GM23338 (cell line): ENCODE measurements around the gene PODN. TPM values are rescaled to one million over a fixed set of nuclear protein-coding genes. Genes with fewer than 3 reads are reported as not detected.

Experiments used
- ATAC-seq: fragments of 200-7000 bp; cut with Tn5 transposase; 3 replicates; pipeline ENCODE4 v1.9.1; 2020
- DNase-seq: peaks from one replicate; pipeline ENCODE4 v3.0.0-alpha.2; 2015; ENCODE audit warnings: low spot score
- H2AFZ ChIP-seq: fragments of 200-600 bp; sonication (generic); 2 replicates; pipeline ENCODE4 v1.8.0; 2016; ENCODE audit warnings: antibody characterized with exemption, mild to moderate bottlenecking, moderate library complexity
- H3F3A ChIP-seq: fragments of 200-600 bp; sonication (generic); replicated peaks from 2 replicates; pipeline ENCODE4 v1.8.0; 2017; ENCODE audit warnings: antibody characterized with exemption, mixed run types, low read depth
- H3K27ac ChIP-seq: fragments of 200-600 bp; sonication (generic); 2 replicates; pipeline ENCODE4 v1.6.1; 2016; ENCODE audit warnings: low read depth
- H3K27me3 ChIP-seq: fragments of 200-600 bp; sonication (generic); 2 replicates; pipeline ENCODE4 v1.8.0; 2016; ENCODE audit warnings: mild to moderate bottlenecking, mixed run types, moderate library complexity; ENCODE audit not compliant: insufficient read depth
- H3K36me3 ChIP-seq: fragments of 200-600 bp; sonication (generic); 2 replicates; pipeline ENCODE4 v1.8.0; 2016; ENCODE audit warnings: mild to moderate bottlenecking; ENCODE audit not compliant: insufficient read depth
- H3K4me1 ChIP-seq: fragments of 200-600 bp; sonication (generic); 2 replicates; pipeline ENCODE4 v1.8.0; 2016; ENCODE audit warnings: mild to moderate bottlenecking, moderate library complexity; ENCODE audit not compliant: insufficient read depth
- H3K4me2 ChIP-seq: fragments of 200-600 bp; sonication (generic); 2 replicates; pipeline ENCODE4 v1.7.1; 2017; ENCODE audit warnings: mixed run types
- H3K4me3 ChIP-seq: fragments of 200-600 bp; sonication (generic); 2 replicates; pipeline ENCODE4 v1.6.1; 2016; ENCODE audit warnings: mixed run types
- H3K79me2 ChIP-seq: fragments of 200-600 bp; sonication (generic); replicated peaks from 2 replicates; pipeline ENCODE4 v1.8.0; 2017; ENCODE audit warnings: mild to moderate bottlenecking; ENCODE audit not compliant: insufficient read depth
- H3K9me2 ChIP-seq: fragments of 200-600 bp; sonication (generic); 2 replicates; pipeline ENCODE4 v1.8.0; 2017; ENCODE audit not compliant: insufficient read depth
- H4K20me1 ChIP-seq: fragments of 200-600 bp; sonication (generic); replicated peaks from 2 replicates; pipeline ENCODE4 v1.8.0; 2017; ENCODE audit warnings: mild to moderate bottlenecking; ENCODE audit not compliant: insufficient read depth
- H3K27ac Mint-ChIP-seq: 2 replicates; pipeline ENCODE4 v1.8.0; 2020; ENCODE audit warnings: inconsistent platforms, mild to moderate bottlenecking, moderate library complexity, mixed read lengths
- H3K27me3 Mint-ChIP-seq: 3 replicates; pipeline ENCODE4 v1.8.0; 2022; ENCODE audit warnings: low read depth, mild to moderate bottlenecking, moderate library complexity, mixed read lengths, inconsistent platforms; ENCODE audit not compliant: insufficient read depth, poor library complexity
- H3K36me3 Mint-ChIP-seq: 3 replicates; pipeline ENCODE4 v1.8.0; 2021; ENCODE audit warnings: low read depth, mild to moderate bottlenecking, inconsistent platforms, moderate library complexity, mixed read lengths
- H3K4me1 Mint-ChIP-seq: 3 replicates; pipeline ENCODE4 v1.8.0; 2020; ENCODE audit warnings: mild to moderate bottlenecking, inconsistent platforms, mixed read lengths
- H3K4me3 Mint-ChIP-seq: 3 replicates; pipeline ENCODE4 v1.8.0; 2021; ENCODE audit warnings: moderate library complexity, mild to moderate bottlenecking, inconsistent platforms, mixed read lengths
- H3K9me3 Mint-ChIP-seq: 3 replicates; pipeline ENCODE4 v1.8.0; 2020; ENCODE audit warnings: moderate library complexity, mild to moderate bottlenecking, inconsistent platforms, mixed read lengths
- REST ChIP-seq: IDR thresholded peaks from one replicate; pipeline ENCODE4 v1.6.1; 2018; ENCODE audit warnings: antibody characterized with exemption; ENCODE audit not compliant: unreplicated experiment
- ZNF462 ChIP-seq: fragments of 250-450 bp; sonication (Bioruptor Pico); IDR thresholded peaks from 2 replicates; pipeline ENCODE4 v1.5.0; 2020; ENCODE audit warnings: mild to moderate bottlenecking, moderate library complexity
- polyA plus RNA-seq: library from polyadenylated mRNA; unstranded; fragments of >200 nt; fragmentation: Nextera tagmentation; extraction: Ambion mirVana; gene quantifications from 2 replicates; pipeline ENCODE4 v1.2.1, GENCODE V29; 2016
- total RNA-seq: library from RNA; depleted of rRNA; stranded (reverse); fragments of >200 nt; shearing (Covaris generic); gene quantifications from 2 replicates; pipeline ENCODE4 v1.2.3, GENCODE V29; 2014

The PODN gene
- total and polyA plus RNA-seq, 2 experiments from 2014 or later: 0.16 to 0.24 TPM

- TF ChIP-seq REST (no peak), ZNF462 (CRISPR knock-in tag) (no peak)
- Histone ChIP-seq H3K27me3 (no peaks in the 10 kb centered on the region), H3K36me3 (no peaks in the 10 kb centered on the region), H3K79me2 (no peaks in the 10 kb centered on the region), H3K9me2 (no peaks in the 10 kb centered on the region), H4K20me1 (no peaks in the 10 kb centered on the region), H3K27ac (no peak overlapping the region), H3K4me3 (no peak overlapping the region), H3K4me1 (peaks cover 10% of the 10 kb centered on the region), H3F3A (no peaks in the 10 kb centered on the region), H2AFZ (peak overlapping the region; percentile 97), H3K4me2 (no peak overlapping the region)
- Mint-ChIP-seq H3K27ac (no peak overlapping the region), H3K4me1 (peaks cover 39% of the 10 kb centered on the region), H3K4me3 (no peak overlapping the region), H3K27me3 (peaks cover 11% of the 10 kb centered on the region), H3K36me3 (no peaks in the 10 kb centered on the region; the same call in 2 of the 3 replicates), H3K9me3 (0 out of 3 replicates have a peak, but pooled peaks cover 5% of the 10 kb centered on the region)
- ATAC-seq (peak; percentile 60), DNase-seq (peak; percentile 69)
These were observed 53.6 kb downstream of the PODN start for GRCh38 chr1:53115403-53116306.
